Fibroblast of villous mesenchyme (primary cell): ENCODE measurements around the gene UBE2D1. TPM values are rescaled to one million over a fixed set of nuclear protein-coding genes. Genes with fewer than 3 reads are reported as not detected.

Source experiments
- DNase-seq: peaks from one replicate; pipeline ENCODE4 v3.0.0-alpha.2; 2010; ENCODE audit warnings: low read depth
- H3K4me3 ChIP-seq: 2 replicates; pipeline ENCODE4 v1.5.1; 2011; ENCODE audit warnings: low read depth, mild to moderate bottlenecking, low read length
- total RNA-seq: library from RNA; depleted of rRNA; stranded (reverse); fragments of >200 nt; gene quantifications from 2 replicates; pipeline ENCODE4 v1.2.3, GENCODE V29; 2012
- TF ChIP-seq, protein P1 (sequence below): IDR thresholded peaks from 2 replicates; pipeline ENCODE4 v1.5.1; 2012; ENCODE audit warnings: low read depth, mild to moderate bottlenecking, low read length; ENCODE audit not compliant: insufficient read depth

UBE2D1 gene
- total RNA-seq, 1 donor = 27.6 TPM

DNA sequence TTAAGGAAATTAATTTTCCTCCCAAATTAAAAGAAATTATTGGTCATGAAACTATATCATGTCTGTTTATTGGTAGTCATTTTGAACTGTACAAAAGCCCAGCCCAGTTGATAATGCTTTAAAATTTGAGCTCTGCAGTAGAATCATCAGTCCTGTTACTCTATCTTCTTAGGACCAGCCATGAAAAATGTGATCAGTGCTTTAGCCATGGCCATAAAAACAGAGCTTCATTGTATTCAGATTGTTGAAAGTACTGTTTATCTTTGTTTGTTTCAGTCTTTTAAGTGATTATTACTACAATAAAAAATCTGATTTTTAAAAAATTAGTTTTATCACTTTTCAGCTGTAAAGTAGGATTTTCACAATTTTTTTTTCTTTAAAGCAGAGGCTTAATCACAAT, 36.7 kb downstream of the UBE2D1 start:
- no peak for DNase-seq

DNA sequence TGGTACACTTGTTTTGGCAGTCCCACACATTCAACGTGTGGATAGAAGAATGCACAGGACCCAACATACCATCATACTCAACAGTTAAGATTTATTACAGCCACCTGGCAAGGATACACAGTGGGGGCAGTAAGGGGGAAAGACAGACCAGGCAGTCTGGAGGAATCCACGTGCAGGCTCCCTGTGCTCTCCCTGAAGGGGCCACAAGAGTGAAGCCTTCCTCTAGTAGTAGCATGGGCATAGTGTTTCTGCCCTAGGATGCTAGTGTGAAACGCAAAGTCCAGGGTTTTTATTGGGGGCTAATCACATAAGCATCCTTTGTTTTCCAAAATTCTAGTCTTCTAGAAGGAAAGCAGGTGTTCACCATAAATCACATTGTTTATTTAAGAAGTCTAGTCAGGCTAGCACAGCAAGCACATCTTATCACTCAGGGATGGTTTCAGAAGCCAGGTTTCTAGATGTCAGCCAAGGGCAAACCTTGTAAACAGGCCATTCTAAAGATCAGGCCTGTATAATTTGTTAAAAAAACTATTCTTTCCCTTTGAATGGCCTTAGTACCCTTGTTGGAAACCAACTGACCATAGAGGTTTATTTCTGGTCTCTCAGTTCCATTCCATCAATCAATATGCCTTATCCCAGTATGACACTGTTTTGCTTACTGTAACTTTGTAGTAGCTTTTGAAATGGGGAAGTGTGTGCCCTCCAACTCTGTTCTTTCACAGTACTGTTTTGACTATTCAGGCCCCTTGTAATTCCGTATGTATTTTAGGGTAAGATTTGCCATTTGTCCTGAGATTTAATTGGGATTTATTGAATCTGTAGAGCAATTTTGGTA, 38.0 kb downstream of the UBE2D1 start:
- TF ChIP-seq, protein P1, sequence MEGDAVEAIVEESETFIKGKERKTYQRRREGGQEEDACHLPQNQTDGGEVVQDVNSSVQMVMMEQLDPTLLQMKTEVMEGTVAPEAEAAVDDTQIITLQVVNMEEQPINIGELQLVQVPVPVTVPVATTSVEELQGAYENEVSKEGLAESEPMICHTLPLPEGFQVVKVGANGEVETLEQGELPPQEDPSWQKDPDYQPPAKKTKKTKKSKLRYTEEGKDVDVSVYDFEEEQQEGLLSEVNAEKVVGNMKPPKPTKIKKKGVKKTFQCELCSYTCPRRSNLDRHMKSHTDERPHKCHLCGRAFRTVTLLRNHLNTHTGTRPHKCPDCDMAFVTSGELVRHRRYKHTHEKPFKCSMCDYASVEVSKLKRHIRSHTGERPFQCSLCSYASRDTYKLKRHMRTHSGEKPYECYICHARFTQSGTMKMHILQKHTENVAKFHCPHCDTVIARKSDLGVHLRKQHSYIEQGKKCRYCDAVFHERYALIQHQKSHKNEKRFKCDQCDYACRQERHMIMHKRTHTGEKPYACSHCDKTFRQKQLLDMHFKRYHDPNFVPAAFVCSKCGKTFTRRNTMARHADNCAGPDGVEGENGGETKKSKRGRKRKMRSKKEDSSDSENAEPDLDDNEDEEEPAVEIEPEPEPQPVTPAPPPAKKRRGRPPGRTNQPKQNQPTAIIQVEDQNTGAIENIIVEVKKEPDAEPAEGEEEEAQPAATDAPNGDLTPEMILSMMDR = no peak
- no peak overlapping the region for H3K4me3 ChIP-seq
- no peak for DNase-seq

More for the DNA sequence above, 36.7 kb downstream of the UBE2D1 start:
- no peak overlapping the region for H3K4me3 ChIP-seq
- TF ChIP-seq, protein P1 = no peak

DNA sequence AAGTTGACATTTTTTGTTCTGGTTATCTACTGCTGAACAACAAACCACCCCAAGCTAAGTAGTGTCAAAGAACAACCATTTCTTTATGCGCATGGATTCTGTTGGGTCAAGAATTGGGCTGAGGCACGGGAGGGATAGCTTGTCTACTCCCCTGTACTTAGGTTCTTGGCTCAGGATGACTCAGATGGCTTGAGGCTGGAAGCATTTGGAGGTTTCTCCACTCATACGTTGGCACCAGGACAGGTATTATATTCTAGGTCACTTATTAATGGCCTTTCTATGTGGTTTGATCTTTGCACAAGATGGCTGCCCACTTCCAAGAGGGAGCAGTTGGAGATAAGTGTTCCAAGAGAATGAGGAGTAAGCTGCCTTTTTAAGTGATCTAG, 38.6 kb downstream of the UBE2D1 start:
- TF ChIP-seq, protein P1 = no peak
- DNase-seq = no peak

DNA sequence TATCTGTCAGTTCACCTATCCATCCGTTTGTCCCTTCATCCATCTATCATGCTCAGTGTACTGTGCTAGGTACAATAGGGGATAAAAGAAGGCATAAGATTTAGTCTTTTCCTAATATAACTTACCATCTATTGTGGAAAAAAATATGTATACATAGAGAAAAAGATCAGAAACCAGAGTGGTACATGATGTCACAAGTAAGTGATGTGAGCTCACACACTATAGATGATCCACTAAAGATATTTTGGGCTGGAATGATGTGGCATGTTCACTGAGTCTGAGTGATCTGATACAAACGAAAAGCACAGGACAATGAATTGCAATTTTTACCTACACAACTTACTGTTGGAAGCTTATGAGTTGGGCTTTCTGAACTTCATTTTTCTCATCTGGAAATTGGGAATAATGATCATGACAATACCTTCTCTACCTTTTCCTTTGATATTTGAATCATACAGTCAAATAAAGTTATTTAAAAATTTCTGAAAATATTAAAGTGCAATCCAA, 47.7 kb downstream of the UBE2D1 start:
- no peak overlapping the region for H3K4me3 ChIP-seq
- TF ChIP-seq, protein P1 = no peak
- no peak for DNase-seq

More for the DNA sequence above, 38.6 kb downstream of the UBE2D1 start:
- H3K4me3 ChIP-seq = no peak overlapping the region

DNA sequence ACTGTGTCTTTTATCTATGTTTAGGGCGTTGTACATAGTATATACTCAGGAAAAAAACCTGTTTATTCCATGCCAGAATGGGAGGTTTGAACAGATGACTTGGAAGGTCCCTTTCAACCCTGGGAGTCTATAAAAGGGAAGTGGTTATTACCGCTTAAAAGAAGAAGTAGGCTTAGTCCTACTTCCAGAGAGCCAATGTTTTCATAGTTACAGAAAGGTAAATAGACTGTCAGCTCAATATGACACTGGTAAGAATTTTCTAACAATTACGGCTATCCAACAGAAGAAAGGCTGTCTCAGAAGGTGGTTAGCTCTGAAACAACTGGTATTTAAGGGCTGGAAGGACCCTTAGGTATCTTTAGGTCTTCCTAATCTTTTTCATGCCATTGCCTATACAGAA, 49.3 kb downstream of the UBE2D1 start:
- H3K4me3 ChIP-seq = peak overlapping the region; percentile 95
- DNase-seq = no peak
- TF ChIP-seq, protein P1 = no peak

DNA sequence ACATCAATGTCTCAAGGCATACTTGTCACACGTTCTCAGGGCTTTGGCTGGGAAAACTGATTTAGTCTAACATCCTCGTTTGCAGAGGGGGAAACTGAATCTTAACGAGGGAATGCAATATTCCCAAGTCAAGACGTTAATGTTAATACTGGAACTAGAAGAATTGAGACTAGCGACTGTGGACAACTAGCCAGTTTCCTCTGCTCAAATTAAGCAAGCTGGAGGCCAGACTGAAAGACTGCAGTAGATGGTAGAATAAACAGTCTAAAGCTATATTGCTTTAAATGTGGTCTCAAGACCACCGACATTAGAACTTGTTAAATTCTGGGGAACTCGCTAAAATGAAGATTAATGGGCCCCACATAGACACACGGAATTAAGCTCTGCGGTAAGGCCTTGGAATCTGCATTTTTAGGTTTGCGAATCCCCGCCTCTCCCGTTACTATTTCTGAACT, 49.8 kb downstream of the UBE2D1 start:
- no peak for DNase-seq
- peak overlapping the region; percentile 95 for H3K4me3 ChIP-seq
- TF ChIP-seq, protein P1 = no peak
